ENCODE results near the gene PAGR1.

Gene PAGR1

DNA sequence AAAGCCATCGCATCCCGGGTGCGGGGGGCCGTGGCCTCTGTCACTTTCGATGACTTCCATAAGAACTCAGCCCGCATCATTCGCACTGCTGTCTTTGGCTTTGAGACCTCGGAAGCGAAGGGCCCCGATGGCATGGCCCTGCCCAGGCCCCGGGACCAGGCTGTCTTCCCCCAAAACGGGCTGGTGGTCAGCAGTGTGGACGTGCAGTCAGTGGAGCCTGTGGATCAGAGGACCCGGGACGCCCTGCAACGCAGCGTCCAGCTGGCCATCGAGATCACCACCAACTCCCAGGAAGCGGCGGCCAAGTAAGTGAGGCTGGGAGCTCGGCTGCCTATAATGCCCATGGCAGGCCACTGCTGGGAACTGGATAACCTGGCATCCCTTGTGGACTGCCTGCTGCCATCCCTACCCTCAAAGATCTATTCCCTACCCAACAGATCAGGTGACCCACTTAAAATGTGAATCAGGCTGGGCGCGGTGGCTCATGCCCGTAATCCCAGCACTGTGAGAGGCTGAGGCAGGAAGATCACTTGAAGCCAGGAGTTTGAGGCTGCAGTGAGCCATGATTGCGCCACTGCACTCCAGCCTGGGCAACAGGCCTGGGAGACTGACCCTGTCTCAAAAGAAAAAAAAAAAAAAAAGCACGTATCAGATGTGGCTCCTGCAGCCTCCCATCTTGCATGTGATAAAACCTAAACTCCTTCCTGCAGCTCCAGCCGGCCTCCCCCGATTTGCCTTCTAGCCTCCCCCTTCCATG, 28.8 kb downstream of the PAGR1 start:
- Histone ChIP-seq H3K4me3 (ENCODE audit: insufficient read length, low read depth) (no peak overlapping the region), H3K4me1 (ENCODE audit: insufficient read depth, insufficient read length) (peaks cover 8% of the 10 kb centered on the region), H3K9me3 (ENCODE audit: insufficient read depth, low read length) (no peaks in the 10 kb centered on the region), H3K27me3 (ENCODE audit: insufficient read depth, insufficient read length) (no peaks in the 10 kb centered on the region), H3K9ac (ENCODE audit: insufficient read length, low read depth) (no peak overlapping the region), H3K36me3 (ENCODE audit: insufficient read depth, insufficient read length, low read length) (peaks cover 24% of the 10 kb centered on the region)
- TF ChIP-seq SUZ12 (IDR thresholded peaks at IDR 0.05; ENCODE audit: extremely low read depth, insufficient read depth, insufficient read length), result no peak
- TF ChIP-seq ZNF274 (IDR thresholded peaks at IDR 0.05; ENCODE audit: low read depth, low read length), result no peak
- no peak for TF ChIP-seq YY1 (IDR thresholded peaks at IDR 0.05; ENCODE audit: insufficient read depth, insufficient read length)
- DNase-seq (ENCODE audit: low read depth, low spot score), result no peak

DNA sequence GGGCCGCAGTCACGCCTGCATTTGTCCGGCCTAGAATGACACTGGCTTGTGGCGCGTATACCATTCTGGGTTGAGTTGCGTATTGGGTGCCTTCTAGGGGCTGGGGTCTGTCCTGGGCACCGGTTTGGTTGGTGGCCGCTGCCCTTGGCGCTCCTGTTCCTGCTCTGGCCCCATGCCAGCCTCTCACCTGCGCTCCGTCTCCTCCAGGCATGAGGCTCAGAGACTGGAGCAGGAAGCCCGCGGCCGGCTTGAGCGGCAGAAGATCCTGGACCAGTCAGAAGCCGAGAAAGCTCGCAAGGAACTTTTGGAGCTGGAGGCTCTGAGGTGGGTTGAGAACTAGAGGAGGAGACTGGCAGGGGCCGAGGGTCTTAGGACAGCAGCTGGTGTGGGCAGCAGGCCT, 29.7 kb downstream of the PAGR1 start:
- H3K4me1 ChIP-seq (ENCODE audit: insufficient read depth, insufficient read length), result peaks cover 8% of the 10 kb centered on the region
- no peak for TF ChIP-seq SUZ12 (IDR thresholded peaks at IDR 0.05; ENCODE audit: extremely low read depth, insufficient read depth, insufficient read length)
- TF ChIP-seq YY1 (IDR thresholded peaks at IDR 0.05; ENCODE audit: insufficient read depth, insufficient read length), result no peak
- no peak for TF ChIP-seq ZNF274 (IDR thresholded peaks at IDR 0.05; ENCODE audit: low read depth, low read length)
- no peaks in the 10 kb centered on the region for H3K27me3 ChIP-seq (ENCODE audit: insufficient read depth, insufficient read length)
- H3K9me3 ChIP-seq (ENCODE audit: insufficient read depth, low read length), result no peaks in the 10 kb centered on the region
- H3K36me3 ChIP-seq (ENCODE audit: insufficient read depth, insufficient read length, low read length), result peaks cover 19% of the 10 kb centered on the region
- no peak for DNase-seq (ENCODE audit: low read depth, low spot score)
- H3K4me3 ChIP-seq (ENCODE audit: insufficient read length, low read depth), result no peak overlapping the region
- H3K9ac ChIP-seq (ENCODE audit: insufficient read length, low read depth), result no peak overlapping the region

DNA sequence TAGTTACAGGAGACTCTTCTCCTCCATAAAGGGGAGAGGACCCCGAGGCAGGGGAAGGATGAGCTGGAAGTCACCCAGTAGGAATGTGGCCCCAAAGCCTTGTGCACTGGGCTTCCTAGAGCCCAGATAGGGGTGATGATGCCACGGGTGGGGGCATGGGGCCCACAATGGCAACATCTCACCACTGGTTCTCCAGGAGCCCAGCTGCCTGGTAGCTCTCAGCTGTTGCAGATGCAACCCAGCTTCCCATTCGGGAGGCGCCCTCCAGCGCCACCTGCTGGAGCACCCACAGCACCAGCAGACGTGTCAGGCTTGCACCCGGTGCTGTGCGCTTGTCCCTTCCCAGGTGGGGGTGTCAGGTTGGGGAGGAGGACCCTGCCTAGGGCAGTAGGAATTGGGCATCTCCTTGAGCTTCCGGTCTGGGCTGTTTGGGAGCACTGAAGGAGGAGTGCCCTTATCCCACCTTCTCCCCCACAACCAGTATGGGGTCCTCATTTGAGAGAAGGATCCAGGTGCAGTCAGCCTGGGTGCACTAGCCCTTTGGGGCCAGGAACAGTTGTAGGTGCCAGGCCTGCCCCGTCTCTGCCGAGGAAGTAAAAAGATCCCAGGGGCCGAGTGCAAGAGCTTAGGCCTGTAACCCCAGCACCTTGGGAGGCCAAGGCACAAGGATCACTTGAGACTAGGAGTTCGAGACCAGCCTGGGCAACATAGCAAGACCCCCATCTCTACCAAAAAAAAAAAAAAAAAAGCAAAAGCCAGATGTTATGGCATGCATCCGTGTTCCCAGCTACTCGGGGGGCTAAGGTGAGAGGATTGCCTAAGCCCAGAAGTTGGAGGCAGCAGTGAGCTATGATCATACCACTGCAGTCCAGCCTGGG, 32.7 kb downstream of the PAGR1 start:
- Histone ChIP-seq H3K4me1 (ENCODE audit: insufficient read depth, insufficient read length) (peaks cover 8% of the 10 kb centered on the region), H3K36me3 (ENCODE audit: insufficient read depth, insufficient read length, low read length) (peaks cover 12% of the 10 kb centered on the region), H3K9ac (ENCODE audit: insufficient read length, low read depth) (no peak overlapping the region), H3K9me3 (ENCODE audit: insufficient read depth, low read length) (no peaks in the 10 kb centered on the region), H3K27me3 (ENCODE audit: insufficient read depth, insufficient read length) (no peaks in the 10 kb centered on the region), H3K4me3 (ENCODE audit: insufficient read length, low read depth) (no peak overlapping the region)
- TF ChIP-seq ZNF274 (IDR thresholded peaks at IDR 0.05; ENCODE audit: low read depth, low read length) (no peak), YY1 (IDR thresholded peaks at IDR 0.05; ENCODE audit: insufficient read depth, insufficient read length) (no peak), SUZ12 (IDR thresholded peaks at IDR 0.05; ENCODE audit: extremely low read depth, insufficient read depth, insufficient read length) (no peak)
- DNase-seq (ENCODE audit: low read depth, low spot score), result no peak

GRCh38 chr16:29849505-29849904, 33.6 kb downstream of the PAGR1 start:
- Histone ChIP-seq H3K27me3 (ENCODE audit: insufficient read depth, insufficient read length) (no peaks in the 10 kb centered on the region), H3K4me1 (ENCODE audit: insufficient read depth, insufficient read length) (peaks cover 8% of the 10 kb centered on the region), H3K9me3 (ENCODE audit: insufficient read depth, low read length) (no peaks in the 10 kb centered on the region), H3K9ac (ENCODE audit: insufficient read length, low read depth) (no peak overlapping the region), H3K36me3 (ENCODE audit: insufficient read depth, insufficient read length, low read length) (peaks cover 12% of the 10 kb centered on the region), H3K4me3 (ENCODE audit: insufficient read length, low read depth) (no peak overlapping the region)
- peak; percentile 44 for DNase-seq (ENCODE audit: low read depth, low spot score)
- TF ChIP-seq YY1 (IDR thresholded peaks at IDR 0.05; ENCODE audit: insufficient read depth, insufficient read length), result no peak
- TF ChIP-seq ZNF274 (IDR thresholded peaks at IDR 0.05; ENCODE audit: low read depth, low read length), result no peak

DNA sequence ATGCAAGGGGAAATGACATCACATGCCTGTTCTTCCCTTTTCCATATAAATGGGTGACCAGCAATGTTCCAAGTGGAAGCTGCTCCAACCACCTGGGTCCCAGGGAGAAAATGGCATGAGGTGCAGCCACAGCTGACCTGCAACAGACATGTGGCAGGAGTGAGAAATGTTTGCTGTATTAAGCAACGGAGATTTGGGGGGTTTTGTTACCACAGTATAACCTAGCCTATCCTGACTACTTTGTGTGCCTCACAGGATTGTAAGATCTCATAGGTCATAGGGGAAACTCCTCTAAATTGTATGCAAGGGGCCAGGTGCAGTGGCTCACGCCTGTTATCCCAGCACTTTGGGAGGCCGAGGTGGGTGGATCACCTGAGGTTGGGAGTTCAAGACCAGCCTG, 35.0 kb downstream of the PAGR1 start:
- no peak for DNase-seq (ENCODE audit: low read depth, low spot score)
- H3K36me3 ChIP-seq (ENCODE audit: insufficient read depth, insufficient read length, low read length), result peaks cover 12% of the 10 kb centered on the region
- H3K27me3 ChIP-seq (ENCODE audit: insufficient read depth, insufficient read length), result no peaks in the 10 kb centered on the region
- H3K9ac ChIP-seq (ENCODE audit: insufficient read length, low read depth), result no peak overlapping the region
- H3K9me3 ChIP-seq (ENCODE audit: insufficient read depth, low read length), result no peaks in the 10 kb centered on the region
- TF ChIP-seq SUZ12 (IDR thresholded peaks at IDR 0.05; ENCODE audit: extremely low read depth, insufficient read depth, insufficient read length), result no peak
- no peak overlapping the region for H3K4me3 ChIP-seq (ENCODE audit: insufficient read length, low read depth)
- H3K4me1 ChIP-seq (ENCODE audit: insufficient read depth, insufficient read length), result peaks cover 13% of the 10 kb centered on the region

DNA sequence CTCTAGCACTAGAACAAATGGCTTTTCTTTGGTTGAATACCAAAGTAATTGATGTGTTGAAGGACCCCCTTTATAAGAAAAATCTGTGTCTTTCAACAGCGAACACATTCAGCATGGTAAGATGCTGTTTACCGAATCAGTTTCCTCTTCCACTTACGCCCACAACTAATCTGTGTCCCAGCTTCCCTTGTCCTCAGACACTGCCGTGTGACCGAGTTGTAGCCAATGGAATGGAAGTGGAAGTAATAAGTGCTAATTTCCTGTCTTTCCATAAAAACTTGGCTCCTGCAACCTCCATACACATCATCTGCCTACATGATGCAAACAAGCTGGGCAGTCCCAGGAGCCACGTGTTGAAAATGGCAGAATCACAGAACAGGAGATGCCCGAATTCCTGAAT, 36.7 kb downstream of the PAGR1 start:
- no peak for DNase-seq (ENCODE audit: low read depth, low spot score)
- Histone ChIP-seq H3K36me3 (ENCODE audit: insufficient read depth, insufficient read length, low read length) (peaks cover 9% of the 10 kb centered on the region), H3K27me3 (ENCODE audit: insufficient read depth, insufficient read length) (no peaks in the 10 kb centered on the region), H3K4me1 (ENCODE audit: insufficient read depth, insufficient read length) (peaks cover 15% of the 10 kb centered on the region), H3K9ac (ENCODE audit: insufficient read length, low read depth) (no peak overlapping the region), H3K9me3 (ENCODE audit: insufficient read depth, low read length) (no peaks in the 10 kb centered on the region), H3K4me3 (ENCODE audit: insufficient read length, low read depth) (no peak overlapping the region)
- TF ChIP-seq ZNF274 (IDR thresholded peaks at IDR 0.05; ENCODE audit: low read depth, low read length) (no peak), YY1 (IDR thresholded peaks at IDR 0.05; ENCODE audit: insufficient read depth, insufficient read length) (no peak), SUZ12 (IDR thresholded peaks at IDR 0.05; ENCODE audit: extremely low read depth, insufficient read depth, insufficient read length) (no peak)

- no peak overlapping the region for H3K4me3 ChIP-seq (ENCODE audit: insufficient read length, low read depth)
- TF ChIP-seq YY1 (IDR thresholded peaks at IDR 0.05; ENCODE audit: insufficient read depth, insufficient read length) (no peak), SUZ12 (IDR thresholded peaks at IDR 0.05; ENCODE audit: extremely low read depth, insufficient read depth, insufficient read length) (no peak), ZNF274 (IDR thresholded peaks at IDR 0.05; ENCODE audit: low read depth, low read length) (no peak)
Observed at GRCh38 chr16:29854520-29855100, 38.7 kb downstream of the PAGR1 start.

More at GRCh38 chr16:29854520-29855100, 38.7 kb downstream of the PAGR1 start:
- H3K36me3 ChIP-seq (ENCODE audit: insufficient read depth, insufficient read length, low read length), result peaks cover 17% of the 10 kb centered on the region
- H3K9me3 ChIP-seq (ENCODE audit: insufficient read depth, low read length), result no peaks in the 10 kb centered on the region
- no peak for DNase-seq (ENCODE audit: low read depth, low spot score)
- no peak overlapping the region for H3K9ac ChIP-seq (ENCODE audit: insufficient read length, low read depth)
- no peaks in the 10 kb centered on the region for H3K27me3 ChIP-seq (ENCODE audit: insufficient read depth, insufficient read length)
- peaks cover 8% of the 10 kb centered on the region for H3K4me1 ChIP-seq (ENCODE audit: insufficient read depth, insufficient read length)

Data from NT2/D1 (cell line).